Astrocyte (in vitro differentiated cells and primary cell): Measurements from ENCODE around the gene HMGCS2.
"Not testable (repeated sequence)": the region's sequence is repeated elsewhere in the genome, so short reads cannot be mapped to it uniquely, and the experiment has no call there.

Experiments
- CTCF ChIP-seq: IDR thresholded peaks from 2 replicates; pipeline ENCODE4 v1.5.1; 2011; ENCODE audit warnings: low read depth, mild to moderate bottlenecking, inconsistent platforms, low read length, moderate library complexity; ENCODE audit not compliant: insufficient read depth
- EZH2 ChIP-seq: IDR thresholded peaks from 2 replicates; pipeline ENCODE4 v1.6.1; 2012; ENCODE audit warnings: mild to moderate bottlenecking, low read length, inconsistent platforms; ENCODE audit not compliant: insufficient read depth

GRCh38 chr1:119706599-119706998, 62.1 kb downstream of the HMGCS2 start:
- not testable (repeated sequence) for TF ChIP-seq CTCF, EZH2
